Measurements from ENCODE around the gene DTYMK.
A peak's percentile ranks its signal among the peaks of the same experiment; 100 is the strongest.

DTYMK gene

DNA sequence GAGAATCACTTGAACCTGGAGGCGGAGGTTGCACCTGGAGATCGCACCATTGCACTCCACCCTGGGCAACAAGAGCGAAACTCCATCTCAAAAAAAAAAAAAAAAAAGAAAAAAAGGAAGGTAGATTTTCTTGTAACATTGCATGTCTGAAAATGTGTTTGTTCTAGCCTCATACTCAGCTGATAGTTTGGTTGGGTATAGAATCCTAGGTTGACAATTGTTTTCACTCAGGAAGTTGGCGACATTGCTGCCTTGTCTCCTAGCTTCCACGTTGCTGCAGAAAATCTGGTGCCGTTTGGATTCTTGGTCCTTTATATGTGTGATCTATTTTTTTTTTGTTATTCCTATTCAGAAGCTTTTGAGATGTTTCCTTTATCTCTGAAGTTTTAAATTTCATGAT lies 19.9 kb upstream of the DTYMK start:
- DNase-seq (ENCODE audit: low read depth): no peak

DNA sequence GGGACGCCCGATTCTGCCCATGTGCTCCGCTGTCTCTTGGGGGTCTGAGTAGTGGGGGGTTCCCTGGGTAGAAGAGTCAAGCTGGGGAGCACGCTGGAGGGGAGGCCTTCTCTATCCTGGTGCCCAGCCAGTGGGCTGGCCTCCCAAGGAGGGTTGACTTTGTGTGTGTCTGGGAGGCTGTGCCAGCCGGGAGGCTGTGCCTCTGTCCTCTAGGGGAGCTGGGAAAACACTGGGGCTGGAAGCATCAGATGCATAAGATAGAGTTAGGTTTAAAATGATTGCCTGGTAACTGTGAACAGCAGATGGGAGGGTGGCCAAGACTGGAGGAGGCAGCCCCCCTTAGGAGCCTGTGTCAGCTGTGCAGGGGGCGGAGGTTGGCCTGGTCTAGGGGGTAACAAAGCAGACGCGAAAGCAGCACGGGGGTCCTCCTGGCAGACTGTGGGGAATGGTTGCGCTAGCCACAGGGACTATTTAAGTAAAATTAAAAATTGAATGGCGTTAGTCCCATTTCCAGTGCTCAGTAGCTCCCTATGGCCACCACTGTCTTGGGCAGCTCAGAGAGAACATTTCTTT lies 16.5 kb upstream of the DTYMK start:
- DNase-seq (ENCODE audit: low read depth): peak; percentile 40

- peak; percentile 80 for DNase-seq (ENCODE audit: low read depth)
Observed at GRCh38 chr2:241702155-241703031, 15.8 kb upstream of the DTYMK start.

- DNase-seq (ENCODE audit: low read depth): peak; percentile 92
Observed at GRCh38 chr2:241701399-241702154, 15.0 kb upstream of the DTYMK start, which contains the start of gene ING5. TSS of gene ING5 (plus strand) at chr2:241702039. CDS start at chr2:241702066, 27 bp downstream.

- DNase-seq (ENCODE audit: low read depth): no peak
Observed at GRCh38 chr2:241701149-241701398, 14.5 kb upstream of the DTYMK start.

DNA sequence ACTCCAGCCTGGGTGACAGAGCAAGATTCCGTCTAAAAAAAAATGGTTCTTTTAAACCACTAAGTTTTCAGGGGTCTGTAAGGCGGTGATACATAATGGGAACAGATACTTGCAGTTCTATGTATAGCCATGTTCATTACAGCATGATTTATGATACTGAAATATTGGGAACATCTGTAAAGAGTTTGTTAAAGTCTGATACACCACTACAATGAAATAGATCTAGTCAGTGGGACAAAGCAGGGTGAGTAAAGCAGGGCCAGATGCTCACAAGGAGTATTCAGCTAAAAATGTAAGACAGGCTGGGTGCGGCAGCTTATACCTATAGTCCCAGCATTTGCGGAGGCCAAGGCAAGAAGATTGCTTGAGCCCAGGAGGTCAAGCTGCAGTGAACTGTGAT lies 9.0 kb upstream of the DTYMK start:
- no peak for DNase-seq (ENCODE audit: low read depth)

GRCh38 chr2:241692448-241692847 lies 5.8 kb upstream of the DTYMK start:
- peak; percentile 84 for DNase-seq (ENCODE audit: low read depth)

- DNase-seq (ENCODE audit: low read depth): no peak
Observed at GRCh38 chr2:241690202-241690717, 3.6 kb upstream of the DTYMK start.

- DNase-seq (ENCODE audit: low read depth): no peak
Observed at GRCh38 chr2:241689306-241689705, 2.7 kb upstream of the DTYMK start.

DNA sequence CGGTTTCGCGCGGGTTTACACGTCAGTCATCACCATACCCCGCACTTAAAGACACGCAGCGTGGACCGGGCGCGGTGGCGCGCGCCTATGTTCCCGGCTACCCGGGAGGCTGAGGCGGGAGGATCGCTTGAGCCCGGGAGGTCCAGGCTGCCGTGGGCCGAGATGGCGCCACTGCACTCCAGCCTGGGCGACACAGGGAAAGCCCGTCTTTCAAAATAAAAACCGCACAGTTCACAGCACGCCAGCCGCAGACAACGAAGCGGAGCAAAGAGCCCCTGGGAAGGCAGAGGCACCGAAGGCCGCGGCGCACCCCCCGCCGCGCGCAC lies 328 bp downstream of the DTYMK start:
- DNase-seq (ENCODE audit: low read depth): no peak

- DNase-seq (ENCODE audit: low read depth): peak; percentile 98
Observed at GRCh38 chr2:241680827-241681599, 5.6 kb downstream of the DTYMK start.

DNA sequence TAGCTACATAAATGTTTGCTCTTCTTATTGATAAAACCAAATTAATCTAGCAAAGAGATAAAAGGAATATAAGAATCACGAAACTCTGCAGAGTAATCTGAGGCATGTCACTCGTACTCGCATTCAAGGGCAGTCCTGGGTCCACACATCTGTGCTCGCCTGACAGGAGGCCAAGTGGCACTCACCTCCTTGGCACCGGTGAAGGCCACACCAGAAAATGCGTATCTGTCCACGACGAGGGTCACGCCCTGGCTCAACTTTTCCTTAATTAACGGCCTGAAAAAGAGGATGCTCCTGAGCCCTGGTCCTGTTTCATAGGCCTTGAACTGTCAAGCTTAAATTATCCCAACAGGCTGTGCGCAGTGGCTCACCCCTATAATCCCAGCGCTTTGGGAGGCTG lies 6.6 kb downstream of the DTYMK start:
- no peak for DNase-seq (ENCODE audit: low read depth)

- DNase-seq (ENCODE audit: low read depth): no peak
Observed at GRCh38 chr2:241678784-241679540, 7.7 kb downstream of the DTYMK start.

GRCh38 chr2:241678307-241678706 lies 8.3 kb downstream of the DTYMK start:
- no peak for DNase-seq (ENCODE audit: low read depth)

GRCh38 chr2:241677392-241677791 lies 9.2 kb downstream of the DTYMK start:
- no peak for DNase-seq (ENCODE audit: low read depth)

- DNase-seq (ENCODE audit: low read depth): no peak
Observed at GRCh38 chr2:241676665-241677064, 9.9 kb downstream of the DTYMK start.

DNA sequence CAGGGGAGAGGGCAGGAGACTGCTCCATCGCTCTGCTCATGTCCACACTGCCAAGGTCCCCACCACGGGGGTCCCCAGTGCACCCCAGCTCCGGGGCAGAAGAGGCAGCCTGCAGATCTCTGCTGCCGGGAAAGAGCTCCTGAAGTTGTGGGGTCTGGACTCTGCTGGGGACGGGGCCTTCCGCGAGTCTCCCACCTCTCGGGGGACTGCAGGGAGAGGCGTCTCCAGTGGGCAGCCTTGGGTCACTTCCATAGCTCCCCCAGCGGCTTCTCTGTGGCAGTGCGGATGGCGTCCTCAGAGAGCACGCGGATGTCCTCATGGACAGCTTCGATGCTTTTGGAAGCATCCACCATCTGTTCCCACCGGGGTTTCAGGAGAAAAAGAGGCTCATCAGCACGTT lies 10.7 kb downstream of the DTYMK start:
- DNase-seq (ENCODE audit: low read depth): no peak

DNA sequence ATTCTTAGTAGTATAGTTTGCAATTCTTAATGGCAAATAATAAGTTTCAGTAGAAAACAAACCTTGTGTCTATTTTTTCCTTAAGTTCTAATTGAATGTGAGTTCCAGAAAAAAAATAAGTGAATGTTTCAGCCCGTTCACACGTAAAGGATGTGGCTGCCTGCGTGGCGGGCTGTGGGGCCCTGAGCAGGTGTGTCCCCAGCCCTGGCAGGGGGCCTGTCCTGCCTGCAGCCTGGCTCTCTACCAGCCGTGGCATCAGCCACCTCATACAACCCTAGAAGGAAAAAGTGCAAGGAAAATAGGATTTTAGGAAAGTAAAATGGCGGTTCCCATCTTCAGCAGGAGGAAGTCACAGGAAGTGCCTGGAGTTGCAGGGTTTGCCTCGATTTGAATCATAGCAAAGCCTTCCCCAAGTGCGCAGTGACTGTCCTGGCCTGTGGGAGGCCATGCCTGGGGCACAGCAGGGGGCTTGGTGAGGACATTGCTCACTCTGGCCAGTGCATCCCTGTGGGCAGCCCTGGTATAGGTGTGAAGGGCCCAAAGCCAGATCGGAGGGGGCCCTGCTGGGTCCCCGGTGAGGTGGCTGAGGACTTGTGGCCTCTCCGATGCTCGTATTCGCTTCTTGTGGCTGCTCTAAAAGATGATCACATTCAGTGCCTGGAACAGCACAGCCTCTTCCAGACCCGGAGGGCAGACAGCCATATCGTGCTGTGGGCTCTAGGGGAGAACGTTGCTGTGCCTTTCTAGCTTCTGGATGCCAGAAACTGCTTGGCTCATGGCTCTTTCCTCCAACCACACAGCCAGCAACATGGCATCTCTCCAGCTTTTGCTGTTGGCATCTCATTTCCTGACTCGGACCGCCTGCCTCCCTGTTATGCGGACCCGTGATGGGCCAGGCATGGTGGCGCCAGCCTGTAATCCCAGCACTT lies 12.6 kb downstream of the DTYMK start:
- peak; percentile 41 for DNase-seq (ENCODE audit: low read depth)

GRCh38 chr2:241673189-241673663 lies 13.4 kb downstream of the DTYMK start:
- no peak for DNase-seq (ENCODE audit: low read depth)
